GM12892 (cell line): ENCODE measurements around the gene PFKFB3.

ENCODE experiments used
- POLR2A ChIP-seq: IDR thresholded peaks from 2 replicates; pipeline ENCODE4 v1.6.1; 2011; ENCODE audit warnings: low read depth, low read length, control low read depth
- POLR2AphosphoS5 ChIP-seq: IDR thresholded peaks from 2 replicates; pipeline ENCODE4 v1.6.1; 2011; ENCODE audit warnings: low read depth, low read length, control low read depth

DNA sequence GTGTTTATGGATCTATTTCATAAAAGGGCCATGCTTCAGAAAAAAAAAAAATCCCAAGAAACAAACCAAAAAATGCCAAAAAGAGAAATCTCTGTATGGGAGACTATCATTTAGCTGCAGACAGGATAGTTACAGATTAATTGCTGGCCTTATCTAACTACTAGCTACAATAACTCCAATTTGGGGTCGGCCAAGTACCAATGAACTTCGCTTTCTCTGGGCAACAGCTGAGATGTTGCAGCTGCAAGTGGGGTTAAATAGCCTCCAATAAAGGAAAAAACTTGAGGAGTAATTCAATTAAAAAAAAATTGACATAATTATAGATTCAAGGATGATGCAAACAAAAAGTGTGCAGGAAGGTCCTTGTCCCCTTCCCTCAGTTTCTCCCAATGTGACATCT, 73.6 kb downstream of the PFKFB3 start:
- TF ChIP-seq POLR2AphosphoS5 (no peak), POLR2A (no peak)
